ENCODE results near the gene ARHGEF38.

DNA sequence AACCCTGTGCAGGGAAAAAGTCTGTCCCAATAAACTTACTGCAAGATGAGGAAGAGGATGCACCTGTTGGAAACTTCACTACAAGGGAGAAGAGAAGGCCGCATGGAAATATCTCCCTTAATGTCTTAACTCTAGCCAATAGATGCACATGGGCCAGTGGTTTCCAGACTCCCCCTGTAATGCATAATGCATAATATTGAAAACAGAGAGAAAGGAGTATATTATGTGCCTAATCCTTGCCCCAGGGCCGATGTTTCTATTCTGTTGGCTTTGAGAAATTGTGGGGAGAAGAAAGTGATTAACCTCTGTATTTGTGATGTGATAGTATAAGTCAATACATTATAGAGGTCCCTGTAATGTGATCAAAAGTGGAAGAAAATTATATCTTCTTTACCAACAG is 118.9 kb downstream of the ARHGEF38 start:
- TF ChIP-seq CTCF (IDR thresholded peaks at IDR 0.05 in 4 of 5, conservative IDR thresholded peaks at IDR 0.05 in 1 of 5) (no peak), POLR2A (IDR thresholded peaks at IDR 0.05) (no peak)

Data from gastrocnemius medialis (tissue), 4 donors.